Heart right ventricle (tissue), 16 donors: Measurements from ENCODE around the gene SARDH. TPM values are rescaled to one million over a fixed set of nuclear protein-coding genes. Genes with fewer than 3 reads are reported as not detected.

Source experiments
- ATAC-seq, 8 donors: fragments of 200-7000 bp; cut with Tn5 transposase; one replicate each; pipeline ENCODE4 v1.9.1; 2020; ENCODE audit warnings: mild to moderate bottlenecking in 8 of 8, moderate library complexity in 8 of 8, moderate number of reproducible peaks in 1 of 8
- DNase-seq, 2 donors: peaks; one replicate each; pipeline ENCODE4 v3.0.0-alpha.2; 2020
- H3K27ac ChIP-seq, 10 donors: fragments of 200-600 bp; sonication (generic) in 2 of 10; one replicate each; pipeline versions ENCODE4 v1.5.0 to v1.8.0; 2020 to 2022; ENCODE audit warnings: mild to moderate bottlenecking in 3 of 10
- H3K27me3 ChIP-seq, 7 donors: fragments of 200-600 bp; one replicate each; pipeline ENCODE4 v1.8.0; 2021 to 2022; ENCODE audit warnings: mild to moderate bottlenecking in 2 of 7
- H3K36me3 ChIP-seq, 9 donors: fragments of 200-600 bp; sonication (generic) in 1 of 9; one replicate each; pipeline versions ENCODE4 v1.5.0 to v1.8.0; 2020 to 2022; ENCODE audit warnings: mild to moderate bottlenecking in 2 of 9
- H3K4me1 ChIP-seq, 9 donors: fragments of 200-600 bp; sonication (generic) in 1 of 9; one replicate each; pipeline versions ENCODE4 v1.5.0 to v1.8.0; 2020 to 2022; ENCODE audit warnings: mild to moderate bottlenecking in 4 of 9
- H3K4me3 ChIP-seq, 10 donors: fragments of 200-600 bp; sonication (generic) in 2 of 10; one replicate each; pipeline versions ENCODE4 v1.5.0 to v1.8.0; 2020 to 2022; ENCODE audit warnings: mild to moderate bottlenecking in 7 of 10, moderate library complexity in 2 of 10
- H3K9me3 ChIP-seq, 11 donors: fragments of 200-600 bp in 10 of 11; sonication (generic) in 2 of 11; one replicate each; pipeline versions ENCODE4 v1.5.0 to v1.8.0; 2013 to 2022; ENCODE audit warnings: mild to moderate bottlenecking in 2 of 11, control low read depth in 1 of 11, moderate library complexity in 1 of 11
- CTCF ChIP-seq, 9 donors: fragments of 200-600 bp; sonication (generic) in 2 of 9; IDR thresholded peaks; one replicate each; pipeline versions ENCODE4 v1.5.0 to v1.8.0; 2021 to 2022; ENCODE audit warnings: antibody characterized with exemption in 9 of 9, mild to moderate bottlenecking in 5 of 9, moderate library complexity in 1 of 9
- WGBS, 2 donors: extraction: QIAGEN DNeasy Blood & Tissue Kit; methylation state at CpG; one replicate each; pipeline ENCODE4 v1.1.7; 2013; ENCODE audit warnings: inconsistent platforms in 1 of 2; 5-methylcytosine and 5-hydroxymethylcytosine counted together
- intact Hi-C, 10 donors: fragments of 100-400 bp; cut with DNase I; formaldehyde crosslinking; loops; one replicate each; pipeline versions ENCODE4 v1.11.1 to v1.14.2; 2022
- polyA plus RNA-seq, 2 donors: library from polyadenylated mRNA; stranded (reverse); fragments of 200-250 nt; gene quantifications; one replicate each; pipeline ENCODE4 v1.2.3, GENCODE V29; 2013
- total RNA-seq, 10 donors: library from RNA; stranded (reverse); fragmentation: NEBNext Ultra II Directional in 3 of 10; extraction: Animal tissue kit (Norgen Biotek cat#: 25700) in 3 of 10; gene quantifications; one replicate each; pipeline versions ENCODE4 v1.2.1 to v1.2.4, GENCODE V29; 2021 to 2023
- donor health status: Arrhythmogenic right ventricular cardiomyopathy.
- donor health status: ischemic (EF 13 %, LVEDD 7.1; RV severe dilation, severe dysfunction).
- donor health status: healthy with polysubstance abuse.
- donor health status: DM: no; HTN: yes; CAD: no.
- donor health status: DM: no; HTN: no; CAD: no.
- donor health status: ischemic (EF 25% LVEDD 6.9; RV normal size, moderate dysfunction).
- donor health status: ischemic (EF 25% LVEDD 5.7; RV mildly dilated, moderate dysfunction).
- donor health status: healthy.
- donor health status: DM: yes; HTN: yes; CAD: no.
- donor health status: Ischemic cardiomyopathy.
- donor health status: ischemic (EF 35%, LVEDD 5.7; RV mildly dilated, moderate dysfunction).
- donor health status: nonischemic (EF 11% LVEDD 7.7; RV severe dilation, severe dysfunction).
- donor health status: DM: yes; HTN: yes; CAD: no.
- donor health status: PGD.
- donor health status: ischemic (EF 29% LVEDD 5.4; RV normal size, mild dysfunction).
- donor health status: nonischemic (EF 23%, LVEDD 6.1; RV moderate dilation, normal function).

SARDH gene
- total and polyA plus RNA-seq, 12 donors, result 0.28 to 1.8 (median 0.53) TPM

GRCh38 chr9:133633681-133634080 lies 104.5 kb downstream of the SARDH start:
- no peak for DNase-seq
- H3K36me3 ChIP-seq, result no peaks in the 10 kb centered on the region
- no peak overlapping the region for H3K27ac ChIP-seq
- H3K27me3 ChIP-seq, result peaks cover 0 to 46% (median 4%) of the 10 kb centered on the region in 7 donors
- intact Hi-C loops, result no loop called here
- H3K9me3 ChIP-seq, result no peaks in the 10 kb centered on the region
- no peak for TF ChIP-seq CTCF (IDR thresholded peaks at IDR 0.05)
- no peak overlapping the region for H3K4me3 ChIP-seq
- no peak for ATAC-seq
- peaks cover 0 to 10% (median 0%) of the 10 kb centered on the region in 9 donors for H3K4me1 ChIP-seq
- 69 to 70% methylated on average over 8 of the region's 8 CpGs for WGBS, 2 donors

- peaks cover 0 to 10% (median 0%) of the 10 kb centered on the region in 9 donors for H3K4me1 ChIP-seq
- 67 to 68% methylated on average over 27 of the region's 27 CpGs for WGBS, 2 donors
- H3K9me3 ChIP-seq, result no peaks in the 10 kb centered on the region
- DNase-seq (no peak), ATAC-seq (no peak)
- no peak for TF ChIP-seq CTCF (IDR thresholded peaks at IDR 0.05)
- no peaks in the 10 kb centered on the region for H3K36me3 ChIP-seq
- intact Hi-C loops, result no loop called here
- H3K27ac ChIP-seq, result no peak overlapping the region
- H3K27me3 ChIP-seq, result peaks cover 0 to 43% (median 4%) of the 10 kb centered on the region in 7 donors
- H3K4me3 ChIP-seq, result no peak overlapping the region
These were observed 105.1 kb downstream of the SARDH start for GRCh38 chr9:133632806-133633680.

- Histone ChIP-seq H3K4me1 (peaks cover 0 to 10% (median 0%) of the 10 kb centered on the region in 9 donors), H3K9me3 (peaks cover 0 to 10% (median 0%) of the 10 kb centered on the region in 11 donors), H3K36me3 (no peaks in the 10 kb centered on the region), H3K27me3 (peaks cover 0 to 37% (median 4%) of the 10 kb centered on the region in 7 donors), H3K27ac (no peak overlapping the region), H3K4me3 (no peak overlapping the region)
- 94 to 95% methylated on average over 12 of the region's 12 CpGs for WGBS, 2 donors
- TF ChIP-seq CTCF (IDR thresholded peaks at IDR 0.05), result no peak
- intact Hi-C loops, result no loop called here
- ATAC-seq (no peak), DNase-seq (no peak)
These were observed 107.0 kb downstream of the SARDH start for GRCh38 chr9:133631111-133631510.

- intact Hi-C loops, result no loop called here
- DNase-seq (no peak), ATAC-seq (no peak)
- H3K36me3 ChIP-seq, result no peaks in the 10 kb centered on the region
- H3K4me3 ChIP-seq, result no peak overlapping the region
- peaks cover 0 to 25% (median 4%) of the 10 kb centered on the region in 7 donors for H3K27me3 ChIP-seq
- TF ChIP-seq CTCF (IDR thresholded peaks at IDR 0.05), result no peak
- WGBS, 2 donors, result 90 to 92% methylated on average over 23 of the region's 23 CpGs
- peaks cover 0 to 23% (median 5%) of the 10 kb centered on the region in 11 donors for H3K9me3 ChIP-seq
- H3K27ac ChIP-seq, result no peak overlapping the region
- peaks cover 0 to 8% (median 0%) of the 10 kb centered on the region in 9 donors for H3K4me1 ChIP-seq
These were observed 108.7 kb downstream of the SARDH start for GRCh38 chr9:133629221-133630110.
